ENCODE data around the gene VPS13D. TPM values are rescaled to one million over a fixed set of nuclear protein-coding genes. Genes with fewer than 3 reads are reported as not detected.

VPS13D gene
- total and polyA plus RNA-seq, 2 experiments from 2014 or later = 10.7 to 34.9 TPM

GRCh38 chr1:12409681-12410080, 179.9 kb downstream of the VPS13D start (continued):
- TF ChIP-seq STAT1 (IDR thresholded peaks at IDR 0.05; ENCODE audit: unreplicated experiment) (no peak), CREB1 (CRISPR knock-in tag; IDR thresholded peaks at IDR 0.05; ENCODE audit: low read depth) (no peak), CTCF (conservative IDR thresholded peaks at IDR 0.05; ENCODE audit: low read depth in 2 of 2) (no peak), JUNB (IDR thresholded peaks at IDR 0.05; ENCODE audit: unreplicated experiment) (no peak), ZNF114 (CRISPR knock-in tag; IDR thresholded peaks at IDR 0.05) (no peak), REST (IDR thresholded peaks at IDR 0.05; ENCODE audit: unreplicated experiment) (no peak)

GRCh38 chr1:12410351-12410750, 180.5 kb downstream of the VPS13D start:
- Mint-ChIP-seq H3K27me3 (ENCODE audit: insufficient read depth, low read depth, poor library complexity) (no peaks in the 10 kb centered on the region), H3K9me3 (peaks cover 8% of the 10 kb centered on the region), H3K4me1 (peaks cover 11% of the 10 kb centered on the region; the same call in 2 of the 3 replicates), H3K4me3 (no peak overlapping the region), H3K36me3 (ENCODE audit: low read depth) (peaks cover 13% of the 10 kb centered on the region), H3K27ac (no peak overlapping the region)
- ATAC-seq (no peak), DNase-seq (ENCODE audit: low spot score) (no peak)
- no peaks in the 10 kb centered on the region for H4K20me1 ChIP-seq (replicated peaks; ENCODE audit: insufficient read depth)
- no peak overlapping the region for H3K27ac ChIP-seq (ENCODE audit: low read depth)
- no peaks in the 10 kb centered on the region for H3K79me2 ChIP-seq (replicated peaks; ENCODE audit: insufficient read depth)
- no peaks in the 10 kb centered on the region for H3F3A ChIP-seq (replicated peaks; ENCODE audit: low read depth)
- no peaks in the 10 kb centered on the region for H3K27me3 ChIP-seq (ENCODE audit: insufficient read depth)
- H3K4me2 ChIP-seq = no peak overlapping the region
- no peaks in the 10 kb centered on the region for H3K9me2 ChIP-seq (ENCODE audit: insufficient read depth)
- 0 out of 2 replicates have a peak, but pooled peaks cover 5% of the 10 kb centered on the region for H3K4me1 ChIP-seq (ENCODE audit: insufficient read depth)
- H3K36me3 ChIP-seq (ENCODE audit: insufficient read depth) = no peaks in the 10 kb centered on the region; the same call in 1 of the 2 replicates
- no peak overlapping the region for H3K4me3 ChIP-seq
- H2AFZ ChIP-seq = no peak overlapping the region
- TF ChIP-seq ZNF331 (CRISPR knock-in tag; IDR thresholded peaks at IDR 0.05; ENCODE audit: low read depth) = no peak
- no peak for TF ChIP-seq JUNB (IDR thresholded peaks at IDR 0.05; ENCODE audit: unreplicated experiment)
- TF ChIP-seq NANOG (IDR thresholded peaks at IDR 0.05; ENCODE audit: borderline replicate concordance) = no peak
- TF ChIP-seq EZH2phosphoT487 (IDR thresholded peaks at IDR 0.05; ENCODE audit: unreplicated experiment) = no peak

Data from GM23338 (cell line).